Upper lobe of right lung (tissue), 1 donor: Measurements from ENCODE around the gene NLGN1. TPM values are rescaled to one million over a fixed set of nuclear protein-coding genes. Genes with fewer than 3 reads are reported as not detected.
A peak's percentile ranks its signal among the peaks of the same experiment; 100 is the strongest.

Experiments
- ATAC-seq: fragments of 200-7000 bp; cut with Tn5 transposase; one replicate; pipeline ENCODE4 v1.9.1; 2020; ENCODE audit warnings: mild to moderate bottlenecking, moderate library complexity
- DNase-seq: peaks from one replicate; pipeline ENCODE4 v3.0.0-alpha.2; 2020
- H3K27ac ChIP-seq: fragments of 200-600 bp; one replicate; pipeline ENCODE4 v1.8.0; 2022
- H3K27me3 ChIP-seq: fragments of 200-600 bp; one replicate; pipeline ENCODE4 v1.8.0; 2022; ENCODE audit warnings: mild to moderate bottlenecking
- H3K36me3 ChIP-seq: fragments of 200-600 bp; one replicate; pipeline ENCODE4 v1.8.0; 2022
- H3K4me1 ChIP-seq: fragments of 200-600 bp; one replicate; pipeline ENCODE4 v1.8.0; 2022
- H3K4me3 ChIP-seq: fragments of 200-600 bp; one replicate; pipeline ENCODE4 v1.8.0; 2022; ENCODE audit warnings: mild to moderate bottlenecking
- H3K9me3 ChIP-seq: fragments of 200-600 bp; one replicate; pipeline ENCODE4 v1.8.0; 2022
- intact Hi-C: fragments of 100-400 bp; cut with DNase I; formaldehyde crosslinking; loops from one replicate; pipeline ENCODE4 v1.11.0; 2022
- total RNA-seq: library from RNA; stranded (reverse); fragmentation: NEBNext Ultra II Directional; extraction: Animal tissue kit (Norgen Biotek cat#: 25700); gene quantifications from one replicate; pipeline ENCODE4 v1.2.1, GENCODE V29; 2021
- TF ChIP-seq, protein P1 (sequence below): fragments of 200-600 bp; IDR thresholded peaks from one replicate; pipeline ENCODE4 v1.8.0; 2022; ENCODE audit warnings: antibody characterized with exemption
- donor health status: DM: no; HTN: yes; CAD: no; lungs with severe emphysema.

Gene NLGN1
- total RNA-seq, 1 donor from 2014 or later: 3.3 TPM

DNA sequence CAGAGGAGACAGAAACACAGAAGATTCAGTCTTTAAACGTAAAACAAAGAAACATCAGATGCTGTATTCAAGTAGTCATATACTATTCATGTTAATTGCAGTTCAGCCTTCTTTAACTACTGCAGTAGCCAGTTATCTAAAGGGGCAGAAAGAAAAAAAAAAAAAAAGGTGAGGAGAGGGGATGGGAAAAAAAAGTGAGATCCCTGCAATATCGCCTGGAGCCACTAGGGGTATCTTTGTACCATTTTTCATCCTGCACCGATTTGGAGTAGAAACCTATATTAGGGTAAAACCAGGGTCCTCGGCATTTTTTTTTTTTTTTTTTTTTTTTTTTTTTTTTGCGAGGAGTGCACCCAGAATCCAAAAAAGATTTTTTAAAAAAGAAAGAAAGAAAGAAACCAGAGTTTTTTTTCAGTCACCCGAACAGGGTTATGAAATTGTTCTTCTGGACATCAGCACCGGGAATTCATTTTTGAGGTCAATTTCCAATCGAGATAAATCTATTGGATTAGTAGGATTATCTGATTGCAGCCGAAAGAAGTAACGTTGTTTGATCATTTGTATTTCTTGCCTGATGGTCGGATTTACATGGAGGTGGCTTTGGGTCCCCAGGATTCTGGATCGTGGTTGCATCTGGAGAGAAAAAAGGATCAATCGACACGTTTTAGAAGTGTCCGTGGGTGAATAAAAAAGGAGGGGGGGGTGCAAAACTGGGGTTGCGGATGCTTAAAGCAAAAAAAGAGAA, 186.7 kb downstream of the NLGN1 start:
- intact Hi-C loops: no loop called here
- H3K4me1 ChIP-seq: peaks cover 4% of the 10 kb centered on the region
- H3K9me3 ChIP-seq: no peaks in the 10 kb centered on the region
- no peak for DNase-seq
- H3K27me3 ChIP-seq: peaks cover 9% of the 10 kb centered on the region
- peak; percentile 62 for ATAC-seq
- H3K36me3 ChIP-seq: no peaks in the 10 kb centered on the region
- H3K4me3 ChIP-seq: peak overlapping the region; percentile 36
- TF ChIP-seq, protein P1, sequence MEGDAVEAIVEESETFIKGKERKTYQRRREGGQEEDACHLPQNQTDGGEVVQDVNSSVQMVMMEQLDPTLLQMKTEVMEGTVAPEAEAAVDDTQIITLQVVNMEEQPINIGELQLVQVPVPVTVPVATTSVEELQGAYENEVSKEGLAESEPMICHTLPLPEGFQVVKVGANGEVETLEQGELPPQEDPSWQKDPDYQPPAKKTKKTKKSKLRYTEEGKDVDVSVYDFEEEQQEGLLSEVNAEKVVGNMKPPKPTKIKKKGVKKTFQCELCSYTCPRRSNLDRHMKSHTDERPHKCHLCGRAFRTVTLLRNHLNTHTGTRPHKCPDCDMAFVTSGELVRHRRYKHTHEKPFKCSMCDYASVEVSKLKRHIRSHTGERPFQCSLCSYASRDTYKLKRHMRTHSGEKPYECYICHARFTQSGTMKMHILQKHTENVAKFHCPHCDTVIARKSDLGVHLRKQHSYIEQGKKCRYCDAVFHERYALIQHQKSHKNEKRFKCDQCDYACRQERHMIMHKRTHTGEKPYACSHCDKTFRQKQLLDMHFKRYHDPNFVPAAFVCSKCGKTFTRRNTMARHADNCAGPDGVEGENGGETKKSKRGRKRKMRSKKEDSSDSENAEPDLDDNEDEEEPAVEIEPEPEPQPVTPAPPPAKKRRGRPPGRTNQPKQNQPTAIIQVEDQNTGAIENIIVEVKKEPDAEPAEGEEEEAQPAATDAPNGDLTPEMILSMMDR: peak; percentile 54
- no peak overlapping the region for H3K27ac ChIP-seq

DNA sequence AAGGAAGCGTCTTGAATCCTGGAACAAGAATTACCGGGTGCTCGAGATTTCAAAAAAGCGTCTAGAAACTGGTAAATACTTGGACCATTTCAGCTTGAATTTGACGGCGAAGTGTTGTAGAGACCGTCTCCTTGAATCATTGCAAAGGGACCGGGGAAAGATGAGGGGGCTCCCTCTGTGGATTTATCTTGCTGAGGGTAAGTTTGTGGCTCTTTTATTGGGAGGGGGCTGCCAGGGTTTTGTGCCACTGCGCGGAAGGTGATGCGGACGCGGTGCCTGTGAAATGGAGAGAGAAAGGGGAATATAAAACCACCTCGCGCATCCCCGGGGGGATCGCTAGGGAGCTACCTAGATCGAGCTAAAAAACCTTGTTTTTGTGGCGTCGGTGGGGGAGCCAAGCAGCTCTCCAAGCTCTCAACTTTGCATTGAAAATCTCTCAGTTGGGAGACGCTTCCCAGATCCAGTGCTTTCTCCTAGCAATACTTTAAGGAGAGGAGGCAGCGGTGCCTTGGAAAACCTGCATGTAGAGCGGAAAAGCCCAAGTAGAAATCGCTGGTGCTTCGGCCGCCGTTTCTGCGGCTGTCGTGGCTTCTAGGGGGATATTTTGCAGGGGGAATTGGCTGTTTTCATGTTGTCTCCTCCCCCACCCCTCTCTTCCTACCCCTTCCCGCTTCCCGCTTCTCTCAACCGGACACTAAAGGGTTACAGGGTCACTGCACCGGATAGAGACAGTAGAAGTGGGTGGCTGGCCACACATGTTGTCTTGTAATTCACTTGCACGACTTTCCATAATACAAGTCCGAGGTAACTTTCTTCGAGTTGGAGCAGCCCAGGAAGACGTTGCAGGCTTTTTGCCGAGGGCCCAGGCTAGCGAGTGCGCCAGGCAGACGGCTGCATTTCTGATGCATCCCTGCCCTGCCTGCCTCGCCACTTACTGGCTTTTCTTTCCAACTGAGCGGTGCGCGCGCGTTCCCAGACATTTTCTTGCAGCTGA, 187.6 kb downstream of the NLGN1 start:
- DNase-seq (peak; percentile 64), ATAC-seq (peak; percentile 70)
- Histone ChIP-seq H3K9me3 (no peaks in the 10 kb centered on the region), H3K36me3 (no peaks in the 10 kb centered on the region), H3K4me1 (peaks cover 4% of the 10 kb centered on the region), H3K27ac (no peak overlapping the region), H3K27me3 (peaks cover 9% of the 10 kb centered on the region), H3K4me3 (peak overlapping the region; percentile 36)
- TF ChIP-seq, protein P1: no peak
- intact Hi-C loops: no loop called here

DNA sequence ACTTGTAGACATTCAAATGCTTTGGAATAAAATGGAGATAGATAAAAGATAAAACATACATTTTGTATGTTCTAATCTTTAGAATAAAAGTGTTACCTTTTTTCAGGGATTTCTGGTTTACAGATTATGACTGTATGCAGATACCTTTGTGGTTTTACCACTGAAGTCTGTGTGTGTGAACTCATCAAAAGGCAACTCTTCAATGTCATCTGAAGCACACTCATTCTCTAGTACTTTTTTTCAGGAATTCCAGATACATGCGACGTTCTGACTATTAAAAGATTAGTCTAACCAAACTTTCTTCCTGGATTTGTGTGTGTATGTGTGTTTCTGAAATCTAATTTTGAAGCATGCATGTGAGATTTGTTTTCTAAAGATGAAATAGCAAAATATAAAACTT, 188.6 kb downstream of the NLGN1 start:
- Histone ChIP-seq H3K27ac (no peak overlapping the region), H3K4me3 (no peak overlapping the region)
- intact Hi-C loops: no loop called here

DNA sequence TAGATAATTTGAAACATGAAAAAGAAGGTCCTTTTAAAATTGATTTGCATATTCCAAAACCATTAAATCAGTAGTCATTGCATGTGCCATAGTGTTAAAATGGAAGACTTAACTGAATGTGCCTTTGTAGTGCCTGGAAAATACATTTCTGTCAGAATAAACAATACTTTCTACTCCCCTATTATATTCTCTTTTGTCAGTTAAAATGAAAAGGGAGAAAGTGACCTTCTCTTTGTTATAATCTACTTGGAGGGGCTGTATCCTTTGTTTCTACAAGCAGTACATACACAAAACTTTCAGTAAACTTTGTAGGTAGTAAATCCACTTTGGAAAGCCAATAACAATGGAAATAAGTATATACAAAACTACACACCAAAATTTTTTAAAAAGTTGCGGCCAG, 189.5 kb downstream of the NLGN1 start:
- DNase-seq: no peak
- no peaks in the 10 kb centered on the region for H3K9me3 ChIP-seq
- no peaks in the 10 kb centered on the region for H3K36me3 ChIP-seq
- ATAC-seq: no peak
- no peak overlapping the region for H3K27ac ChIP-seq
- no peak overlapping the region for H3K4me3 ChIP-seq
- H3K4me1 ChIP-seq: peaks cover 4% of the 10 kb centered on the region
- intact Hi-C loops: no loop called here
- TF ChIP-seq, protein P1: no peak
- peaks cover 9% of the 10 kb centered on the region for H3K27me3 ChIP-seq

More for the DNA sequence above, 188.6 kb downstream of the NLGN1 start:
- no peaks in the 10 kb centered on the region for H3K36me3 ChIP-seq
- TF ChIP-seq, protein P1: no peak
- peaks cover 4% of the 10 kb centered on the region for H3K4me1 ChIP-seq
- DNase-seq (no peak), ATAC-seq (no peak)
- no peaks in the 10 kb centered on the region for H3K9me3 ChIP-seq
- peaks cover 9% of the 10 kb centered on the region for H3K27me3 ChIP-seq

DNA sequence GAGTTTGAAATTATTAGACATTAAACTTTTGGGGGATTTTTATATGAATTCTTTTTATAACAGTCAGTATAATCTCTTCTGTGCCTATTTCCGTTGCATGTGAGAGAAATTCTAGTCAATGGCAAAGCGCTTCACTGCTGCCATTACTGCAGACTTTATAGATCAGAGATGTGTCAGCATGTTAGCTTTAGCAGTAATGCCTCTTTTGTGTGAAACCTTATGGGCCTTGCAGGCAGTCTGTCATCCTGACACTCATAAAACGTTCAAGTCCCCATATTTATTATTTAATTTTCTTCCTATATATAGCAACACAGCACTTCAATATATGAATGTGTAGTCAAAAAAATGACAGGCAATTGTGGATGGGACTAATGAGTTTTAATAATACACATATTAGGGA, 191.0 kb downstream of the NLGN1 start:
- Histone ChIP-seq H3K36me3 (no peaks in the 10 kb centered on the region), H3K9me3 (no peaks in the 10 kb centered on the region), H3K27me3 (peaks cover 9% of the 10 kb centered on the region), H3K4me1 (peaks cover 4% of the 10 kb centered on the region), H3K4me3 (no peak overlapping the region), H3K27ac (no peak overlapping the region)
- no peak for DNase-seq
- intact Hi-C loops: no loop called here
- no peak for ATAC-seq
- TF ChIP-seq, protein P1: no peak
